ENCODE data around the gene GMNN.

The GMNN gene

DNA sequence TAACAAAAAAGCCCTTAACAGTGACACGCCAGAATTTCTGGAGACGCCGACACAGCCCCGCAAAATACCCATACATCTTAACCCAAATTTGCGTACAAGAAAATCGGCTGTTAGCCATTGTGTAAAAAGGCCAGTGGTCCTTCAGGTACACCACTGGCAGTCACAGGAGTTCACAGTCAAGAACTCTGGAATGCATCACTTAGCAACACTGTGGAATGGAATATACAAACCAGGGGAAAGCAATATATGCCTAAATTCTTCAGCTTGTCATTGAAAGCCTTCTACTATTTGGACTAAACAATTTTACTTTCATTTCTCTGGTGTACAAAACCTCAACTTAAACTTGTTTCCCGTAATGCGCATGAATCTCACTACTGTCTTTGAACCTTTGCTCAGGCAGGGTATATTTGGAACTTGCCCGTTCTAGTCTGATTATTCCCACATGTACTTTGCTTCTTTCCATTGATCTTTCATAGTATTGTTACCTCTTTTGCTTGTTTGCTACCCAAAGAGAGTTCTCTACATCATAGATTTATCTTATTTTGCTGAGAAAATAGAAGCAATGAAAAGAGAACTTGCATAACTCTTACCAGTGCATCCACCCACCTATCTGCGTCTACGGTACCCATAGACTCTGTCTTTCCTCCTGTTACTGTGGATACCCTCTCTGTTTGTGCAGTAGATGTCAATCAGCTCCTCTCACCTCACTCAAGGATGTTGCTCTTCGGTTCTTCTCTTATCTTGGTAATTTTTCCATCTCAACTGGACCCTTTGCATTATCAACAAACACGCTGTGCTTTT lies 24.2 kb downstream of the GMNN start, which contains the start of gene ARMH2:
Gene ARMH2 (minus strand): TSS at position 178 of the 801 bp plus-strand sequence. CDS start 60 bp downstream, at position 118.
- DNase-seq (no peak), ATAC-seq (replicated peaks) (no peak)
- Mint-ChIP-seq H3K9me3 (no peaks in the 10 kb centered on the region), H3K27ac (peak within 1 kb of the TSS; percentile 21 to 71), H3K36me3 (ENCODE audit: insufficient read depth) (peaks cover 39% of the 10 kb centered on the region), H3K4me1 (ENCODE audit: low read depth in 2 of 2) (peaks cover 0 to 5% of the 10 kb centered on the region in 2 donors), H3K27me3 (no peaks in the 10 kb centered on the region), H3K4me3 (no peak within 1 kb of the TSS)

DNA sequence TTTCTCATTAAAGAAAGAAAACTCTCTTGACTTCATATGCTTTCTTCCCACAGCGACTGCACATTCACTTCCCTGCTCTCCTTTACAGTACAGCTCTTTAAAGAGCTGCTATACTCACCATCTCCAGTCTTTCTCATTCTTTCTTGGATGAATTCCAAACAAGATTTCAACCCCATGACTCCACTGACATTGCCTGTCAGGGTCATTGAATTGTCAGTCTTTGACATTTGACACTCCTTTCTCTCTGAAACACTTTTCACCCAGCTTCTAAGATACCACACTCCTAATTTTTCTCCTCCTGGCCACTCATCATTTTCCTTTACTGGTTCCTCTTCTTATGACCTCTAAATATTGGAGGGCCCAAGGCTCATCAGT lies 24.8 kb downstream of the GMNN start:
- Mint-ChIP-seq H3K27ac (peak overlapping the region; percentile 21 to 71), H3K4me3 (no peak overlapping the region)

DNA sequence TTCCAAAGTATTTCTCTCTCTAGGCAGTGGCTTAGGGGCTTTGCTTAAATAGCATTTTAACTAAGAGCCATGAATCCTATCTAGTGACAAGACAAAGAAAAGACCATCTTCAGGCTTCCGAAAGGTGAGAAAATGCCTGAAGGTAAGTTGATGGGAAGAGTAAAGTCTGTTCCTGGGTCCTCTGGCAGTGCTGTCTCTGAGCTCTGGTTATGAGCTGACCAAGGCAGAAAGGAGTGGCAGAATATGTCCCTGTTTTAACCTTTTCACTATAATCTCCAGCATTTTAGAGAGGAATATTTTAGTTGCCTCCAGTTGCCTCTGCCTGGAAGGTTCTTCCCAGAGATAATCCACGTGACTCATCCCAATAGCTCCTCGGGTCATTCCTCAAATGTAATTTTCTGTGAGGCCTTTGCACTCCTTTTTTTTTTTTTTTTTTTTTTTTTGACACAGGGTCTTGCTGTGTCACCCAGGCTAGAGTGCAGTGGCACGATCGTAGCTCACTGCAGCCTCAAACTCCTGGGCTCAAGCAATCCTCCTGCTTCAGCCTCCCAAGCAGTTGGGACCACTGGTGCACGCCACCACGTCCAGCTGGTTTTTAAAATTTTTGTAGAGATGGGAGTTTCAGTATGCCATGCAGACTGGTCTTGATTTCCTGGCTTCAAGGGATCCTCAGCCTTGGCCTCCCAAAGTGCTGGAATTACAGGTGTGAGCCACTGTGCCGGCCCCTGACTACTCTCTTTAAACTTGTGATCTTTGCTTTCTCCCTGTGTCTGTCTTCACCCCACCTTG lies 27.7 kb downstream of the GMNN start:
- Mint-ChIP-seq H3K27ac (peak overlapping the region; percentile 73 to 84), H3K9me3 (no peaks in the 10 kb centered on the region), H3K4me1 (ENCODE audit: low read depth in 2 of 2) (peaks cover 0 to 5% of the 10 kb centered on the region in 2 donors), H3K4me3 (no peak overlapping the region), H3K27me3 (no peaks in the 10 kb centered on the region), H3K36me3 (ENCODE audit: insufficient read depth) (peaks cover 74% of the 10 kb centered on the region)
- ATAC-seq (replicated peaks) = no peak
- DNase-seq = no peak

More for the DNA sequence above, 24.8 kb downstream of the GMNN start:
- no peaks in the 10 kb centered on the region for H3K9me3 Mint-ChIP-seq
- H3K36me3 Mint-ChIP-seq (ENCODE audit: insufficient read depth) = peaks cover 45% of the 10 kb centered on the region
- ATAC-seq (replicated peaks) = no peak
- H3K4me1 Mint-ChIP-seq (ENCODE audit: low read depth in 2 of 2) = peaks cover 0 to 5% of the 10 kb centered on the region in 2 donors
- no peak for DNase-seq
- no peaks in the 10 kb centered on the region for H3K27me3 Mint-ChIP-seq

DNA sequence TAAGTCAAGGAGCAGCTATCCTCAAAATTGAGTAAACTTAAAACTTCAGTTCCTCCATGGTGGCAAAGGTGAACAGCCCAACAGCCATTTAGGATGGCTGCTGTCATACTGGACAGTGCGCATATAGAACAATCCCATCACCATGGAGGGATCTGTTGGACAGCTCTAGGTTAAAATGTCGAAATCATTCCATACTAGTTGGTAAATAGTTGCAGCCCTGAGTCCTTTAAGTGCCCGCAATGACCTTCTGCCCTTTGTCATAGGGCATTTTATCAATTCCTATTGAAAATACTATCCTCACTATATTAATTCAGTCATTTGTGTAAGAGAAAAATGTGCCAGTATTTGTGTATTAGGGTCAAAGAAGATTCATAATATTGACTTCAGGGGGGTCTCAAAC lies 32.8 kb downstream of the GMNN start:
- Mint-ChIP-seq H3K4me3 (no peak overlapping the region), H3K36me3 (ENCODE audit: insufficient read depth) (peaks cover 88% of the 10 kb centered on the region), H3K27ac (peak overlapping the region; percentile 36 to 51), H3K9me3 (no peaks in the 10 kb centered on the region), H3K27me3 (no peaks in the 10 kb centered on the region), H3K4me1 (ENCODE audit: low read depth in 2 of 2) (peaks cover 3 to 5% of the 10 kb centered on the region in 2 donors)
- ATAC-seq (replicated peaks) (no peak), DNase-seq (no peak)

DNA sequence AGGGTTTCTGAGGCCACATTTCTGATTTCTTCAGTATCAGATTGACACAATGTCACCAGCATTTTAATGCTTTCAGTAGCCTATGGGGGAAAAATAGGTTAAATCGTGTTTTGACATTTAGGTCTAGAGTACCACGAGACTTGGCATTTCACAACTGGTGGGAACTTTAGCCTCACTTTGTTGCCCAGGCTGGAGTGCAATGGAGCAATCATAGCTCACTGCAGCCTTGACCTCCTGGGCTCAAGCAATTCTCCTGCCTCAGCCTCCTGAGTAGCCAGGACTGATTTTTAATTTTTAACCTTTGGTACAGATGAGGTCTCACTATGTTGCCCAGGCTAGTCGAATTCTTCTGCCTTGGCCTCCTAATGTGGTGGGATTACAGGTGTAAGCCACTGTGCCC lies 35.0 kb downstream of the GMNN start:
- Mint-ChIP-seq H3K27ac (peak overlapping the region; percentile 51 to 54), H3K27me3 (no peaks in the 10 kb centered on the region), H3K4me3 (no peak overlapping the region)

DNA sequence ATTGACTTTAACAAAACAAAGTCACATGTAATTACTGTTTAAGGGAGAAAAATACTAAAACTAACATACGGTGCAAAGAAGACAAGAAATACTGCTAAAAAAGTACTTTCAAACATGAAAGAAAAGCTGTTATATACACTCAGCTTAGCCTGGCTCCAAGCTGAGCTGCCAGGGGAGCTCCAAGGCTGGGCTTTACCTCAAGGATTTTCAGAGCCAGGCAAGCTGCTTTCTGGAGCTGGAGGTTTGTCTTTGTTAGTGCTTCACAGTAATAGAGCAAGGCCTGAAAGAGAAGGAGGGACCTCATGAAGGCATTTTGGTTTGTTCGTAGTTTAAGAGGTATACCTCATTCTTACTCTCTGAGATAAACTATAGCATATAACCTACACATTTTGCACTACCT lies 43.6 kb downstream of the GMNN start:
- H3K4me1 Mint-ChIP-seq (ENCODE audit: low read depth in 2 of 2) = peaks cover 3 to 4% of the 10 kb centered on the region in 2 donors
- DNase-seq = no peak
- no peak for ATAC-seq (replicated peaks)
- peak overlapping the region; percentile 67 to 75 for H3K27ac Mint-ChIP-seq
- H3K9me3 Mint-ChIP-seq = no peaks in the 10 kb centered on the region
- no peaks in the 10 kb centered on the region for H3K27me3 Mint-ChIP-seq
- no peak overlapping the region for H3K4me3 Mint-ChIP-seq
- peaks cover 53% of the 10 kb centered on the region for H3K36me3 Mint-ChIP-seq (ENCODE audit: insufficient read depth)

More for the DNA sequence above, 35.0 kb downstream of the GMNN start:
- ATAC-seq (replicated peaks) (no peak), DNase-seq (no peak)
- peaks cover 67% of the 10 kb centered on the region for H3K36me3 Mint-ChIP-seq (ENCODE audit: insufficient read depth)
- H3K9me3 Mint-ChIP-seq = no peaks in the 10 kb centered on the region
- H3K4me1 Mint-ChIP-seq (ENCODE audit: low read depth in 2 of 2) = peaks cover 3 to 5% of the 10 kb centered on the region in 2 donors

DNA sequence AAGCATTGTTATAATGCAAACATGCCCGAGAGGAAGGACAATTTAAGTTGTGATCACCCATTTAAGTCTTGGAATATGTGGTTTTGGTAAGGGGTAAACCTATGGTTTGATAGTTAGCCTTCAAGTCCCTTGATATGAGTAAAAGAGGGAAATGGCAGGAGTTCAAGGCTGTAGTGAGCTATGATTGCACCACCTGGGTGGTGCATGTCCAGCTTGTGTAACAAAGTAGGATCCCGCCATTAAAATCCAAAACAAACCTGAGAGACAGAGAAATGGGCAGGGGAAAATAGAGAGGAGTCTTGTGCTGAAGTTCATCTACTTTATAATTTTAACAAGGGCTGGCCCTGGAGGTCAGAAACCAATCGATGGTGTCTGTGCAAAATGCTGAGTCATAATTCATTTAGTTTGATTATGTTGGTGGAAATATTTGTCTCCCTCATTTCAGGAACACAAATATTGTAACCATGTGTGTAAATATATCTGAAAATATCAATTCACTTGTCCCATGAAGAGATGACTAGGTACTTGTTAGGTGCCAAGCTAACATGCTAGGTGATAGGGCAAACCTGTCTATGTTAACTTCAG lies 47.2 kb downstream of the GMNN start:
- Mint-ChIP-seq H3K4me1 (ENCODE audit: low read depth in 2 of 2) (peaks cover 8 to 13% of the 10 kb centered on the region in 2 donors), H3K27ac (peak overlapping the region; percentile 80 to 83), H3K36me3 (ENCODE audit: insufficient read depth) (peaks cover 89% of the 10 kb centered on the region), H3K4me3 (no peak overlapping the region), H3K27me3 (no peaks in the 10 kb centered on the region), H3K9me3 (no peaks in the 10 kb centered on the region)
- no peak for ATAC-seq (replicated peaks)
- no peak for DNase-seq

DNA sequence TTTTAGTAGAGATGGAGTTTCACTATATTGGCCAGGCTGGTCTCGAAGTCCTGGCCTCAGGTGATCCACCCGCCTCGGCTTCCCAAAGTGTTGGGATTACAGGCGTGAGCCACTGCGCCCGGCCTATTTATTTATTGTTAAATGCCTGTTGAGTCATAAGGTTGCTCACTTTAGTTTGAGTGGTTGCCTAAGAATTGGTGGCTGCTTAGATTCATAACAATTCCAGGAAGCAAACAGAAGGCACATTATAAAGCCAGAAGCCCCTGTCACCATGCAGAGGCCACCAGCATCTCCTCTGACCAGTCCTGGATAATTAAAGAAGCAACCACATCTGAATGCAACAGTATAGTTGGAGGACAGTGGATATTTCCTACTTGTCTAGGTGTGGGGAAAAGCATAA lies 48.0 kb downstream of the GMNN start:
- Mint-ChIP-seq H3K27me3 (no peaks in the 10 kb centered on the region), H3K36me3 (ENCODE audit: insufficient read depth) (peaks cover 94% of the 10 kb centered on the region), H3K4me1 (ENCODE audit: low read depth in 2 of 2) (peaks cover 14 to 20% of the 10 kb centered on the region in 2 donors), H3K9me3 (no peaks in the 10 kb centered on the region), H3K4me3 (no peak overlapping the region), H3K27ac (no peak overlapping the region)
- ATAC-seq (replicated peaks) = no peak
- no peak for DNase-seq

DNA sequence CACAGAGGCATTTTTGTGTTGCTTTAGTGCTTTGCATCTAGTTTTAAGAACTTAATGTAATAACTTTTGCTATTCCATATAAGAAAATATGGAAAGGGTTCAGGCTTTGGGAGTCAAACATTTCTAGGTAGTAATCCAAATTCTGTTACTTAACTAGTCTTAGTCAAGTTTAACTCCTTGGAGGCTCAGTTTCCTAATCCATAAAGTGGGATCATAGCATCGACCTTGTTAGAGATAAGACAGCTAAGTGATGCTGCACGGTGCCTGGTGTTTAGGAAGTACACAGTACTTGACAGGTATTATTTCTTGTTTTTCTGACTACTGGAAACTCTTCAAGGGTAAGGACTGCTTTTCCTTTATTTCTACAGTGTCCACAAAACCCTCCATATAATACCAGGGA lies 48.4 kb downstream of the GMNN start:
- Mint-ChIP-seq H3K9me3 (no peaks in the 10 kb centered on the region), H3K4me3 (no peak overlapping the region)

DNA sequence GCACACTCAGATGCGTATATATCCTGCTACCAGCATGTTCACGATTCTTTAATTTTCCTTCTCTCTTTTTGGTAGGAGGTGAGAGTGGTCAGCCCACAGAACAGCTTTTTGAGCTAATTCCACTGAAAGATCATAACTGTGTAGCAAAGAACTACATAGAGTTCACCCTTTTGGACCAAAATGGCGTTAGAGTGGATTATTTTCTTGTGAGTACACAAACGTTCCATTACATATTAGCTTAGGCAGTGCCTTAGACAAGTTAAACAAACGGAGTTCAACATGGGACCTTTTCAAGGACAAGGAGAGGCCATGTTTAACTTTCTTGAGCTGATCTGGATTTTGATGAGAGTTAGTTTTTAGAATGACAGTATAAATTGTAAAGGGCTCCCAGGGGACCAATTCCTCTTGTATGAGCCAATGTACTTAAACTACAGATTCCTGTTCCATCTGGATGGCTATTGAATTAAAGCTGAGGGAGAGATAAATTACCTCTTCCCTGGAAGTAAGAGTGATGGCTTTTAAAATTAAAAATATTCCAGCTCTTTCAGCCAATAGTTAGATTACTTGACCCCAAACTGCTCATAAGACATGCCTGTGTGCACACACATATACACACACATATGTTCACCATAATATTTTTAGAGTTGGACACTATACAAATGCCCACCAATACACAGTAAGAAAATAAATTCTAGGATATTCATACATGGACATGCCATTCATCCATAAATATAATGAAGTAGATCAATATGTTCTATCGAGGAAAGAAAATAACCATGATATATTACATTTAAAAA lies 49.6 kb downstream of the GMNN start:
- Mint-ChIP-seq H3K36me3 (ENCODE audit: insufficient read depth) (peaks cover 94% of the 10 kb centered on the region), H3K27ac (peak overlapping the region; percentile 32 to 35), H3K27me3 (no peaks in the 10 kb centered on the region), H3K9me3 (no peaks in the 10 kb centered on the region), H3K4me3 (no peak overlapping the region), H3K4me1 (ENCODE audit: low read depth in 2 of 2) (peaks cover 16 to 19% of the 10 kb centered on the region in 2 donors)
- no peak for DNase-seq
- ATAC-seq (replicated peaks) = no peak

More for the DNA sequence above, 48.4 kb downstream of the GMNN start:
- DNase-seq = no peak
- Mint-ChIP-seq H3K27ac (peak overlapping the region in 1 of 2 donors; percentile 35), H3K36me3 (ENCODE audit: insufficient read depth) (peaks cover 94% of the 10 kb centered on the region), H3K27me3 (no peaks in the 10 kb centered on the region), H3K4me1 (ENCODE audit: low read depth in 2 of 2) (peaks cover 16 to 23% of the 10 kb centered on the region in 2 donors)
- ATAC-seq (replicated peaks) = no peak

DNA sequence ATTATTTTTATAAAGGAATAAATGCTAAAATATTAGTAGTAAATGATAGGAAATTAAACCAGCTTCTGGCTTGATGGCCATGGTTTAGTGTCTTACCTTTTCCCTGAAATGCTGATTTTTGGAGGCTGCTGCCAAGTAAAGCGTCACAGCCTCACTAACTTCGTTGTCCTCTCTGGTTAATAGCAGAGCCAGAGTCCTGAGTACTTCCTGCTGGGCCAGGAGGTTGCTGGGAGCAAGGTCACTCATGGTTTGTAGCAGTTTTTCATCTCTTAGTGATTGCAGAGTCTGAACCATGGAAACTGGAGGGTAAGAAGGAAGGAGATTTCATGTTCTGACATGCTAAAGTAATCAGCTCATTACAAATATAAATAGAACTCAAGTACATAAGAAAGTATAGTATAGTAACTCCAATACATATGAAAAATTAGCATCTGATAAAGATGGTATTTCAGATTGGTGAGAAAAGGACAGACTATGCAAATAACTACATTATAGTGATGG lies 50.4 kb downstream of the GMNN start:
- no peak for DNase-seq
- Mint-ChIP-seq H3K36me3 (ENCODE audit: insufficient read depth) (peaks cover 98% of the 10 kb centered on the region), H3K9me3 (no peaks in the 10 kb centered on the region), H3K27ac (peak overlapping the region in 1 of 2 donors; percentile 32), H3K27me3 (no peaks in the 10 kb centered on the region), H3K4me1 (ENCODE audit: low read depth in 2 of 2) (peaks cover 16 to 19% of the 10 kb centered on the region in 2 donors), H3K4me3 (no peak overlapping the region)
- ATAC-seq (replicated peaks) = no peak

DNA sequence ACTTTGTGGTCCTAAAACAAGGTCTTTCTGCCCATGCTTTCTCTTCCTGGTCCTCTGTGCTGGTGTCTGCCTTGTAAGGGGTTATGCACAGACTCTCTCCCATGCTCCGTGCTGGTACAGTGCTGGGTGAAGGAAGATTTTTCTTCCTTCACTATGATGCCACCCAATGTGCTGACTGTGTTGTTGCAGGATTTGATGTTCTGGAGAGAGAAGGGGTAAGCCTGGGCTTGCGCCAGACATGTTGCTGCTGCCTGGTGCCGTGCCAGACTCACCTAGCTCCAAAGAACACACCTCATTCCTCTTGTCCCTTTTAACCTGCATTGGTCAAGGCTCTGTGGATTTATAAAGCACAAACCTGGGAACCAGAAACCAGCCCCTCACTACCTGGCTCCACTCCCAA lies 52.4 kb downstream of the GMNN start:
- H3K4me3 Mint-ChIP-seq = no peak overlapping the region
- no peak for ATAC-seq (replicated peaks)
- H3K27me3 Mint-ChIP-seq = no peaks in the 10 kb centered on the region
- H3K9me3 Mint-ChIP-seq = no peaks in the 10 kb centered on the region
- peaks cover 17 to 27% of the 10 kb centered on the region in 2 donors for H3K4me1 Mint-ChIP-seq (ENCODE audit: low read depth in 2 of 2)
- peak overlapping the region; percentile 56 to 85 for H3K27ac Mint-ChIP-seq
- no peak for DNase-seq
- H3K36me3 Mint-ChIP-seq (ENCODE audit: insufficient read depth) = peaks cover 98% of the 10 kb centered on the region

DNA sequence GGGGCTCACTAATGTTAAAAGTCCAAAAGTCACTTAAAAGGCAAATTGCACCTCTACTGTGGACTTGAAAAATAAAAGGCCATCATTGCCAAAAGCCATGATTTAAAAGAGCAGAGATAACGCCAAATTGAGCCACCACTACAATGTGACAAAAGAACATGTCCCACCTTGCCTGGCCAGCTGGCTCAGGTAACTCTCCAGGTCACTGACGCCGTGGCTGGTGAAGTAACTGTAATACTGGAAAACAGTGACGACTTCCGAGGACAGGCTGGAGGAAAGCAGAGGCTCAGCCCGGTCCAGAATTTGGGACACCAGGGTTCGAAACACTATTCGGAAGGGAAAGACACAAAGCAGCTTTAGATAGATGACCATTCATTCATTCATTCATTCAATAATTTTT lies 53.2 kb downstream of the GMNN start:
- Mint-ChIP-seq H3K9me3 (no peaks in the 10 kb centered on the region), H3K4me1 (ENCODE audit: low read depth in 2 of 2) (peaks cover 17 to 27% of the 10 kb centered on the region in 2 donors), H3K4me3 (no peak overlapping the region), H3K27me3 (no peaks in the 10 kb centered on the region), H3K27ac (peak overlapping the region; percentile 56 to 85), H3K36me3 (ENCODE audit: insufficient read depth) (peaks cover 100% of the 10 kb centered on the region)
- ATAC-seq (replicated peaks) = no peak
- DNase-seq = no peak
